ENCODE data around the gene NFX1.

The NFX1 gene

GRCh38 chr9:33290247-33291030, at the start of gene NFX1:
NFX1 (plus strand) TSS chr9:33290516; CDS start chr9:33290573, 57 bp downstream.
- peak; percentile 96 for DNase-seq (ENCODE audit: low spot score)

GRCh38 chr9:33241298-33241697, 49.0 kb upstream of the NFX1 start:
- no peak for DNase-seq (ENCODE audit: low spot score)

- DNase-seq (ENCODE audit: low spot score) = no peak
Observed at GRCh38 chr9:33242609-33243134, 47.6 kb upstream of the NFX1 start.

GRCh38 chr9:33244137-33244784, 46.1 kb upstream of the NFX1 start:
- DNase-seq (ENCODE audit: low spot score) = no peak

- DNase-seq (ENCODE audit: low spot score) = no peak
Observed at GRCh38 chr9:33245341-33245740, 45.0 kb upstream of the NFX1 start.

- no peak for DNase-seq (ENCODE audit: low spot score)
Observed at GRCh38 chr9:33246269-33246860, 44.0 kb upstream of the NFX1 start.

- DNase-seq (ENCODE audit: low spot score) = no peak
Observed at GRCh38 chr9:33248606-33249005, 41.7 kb upstream of the NFX1 start.

- no peak for DNase-seq (ENCODE audit: low spot score)
Observed at GRCh38 chr9:33249087-33249658, 41.1 kb upstream of the NFX1 start.

- DNase-seq (ENCODE audit: low spot score) = no peak
Observed at GRCh38 chr9:33249983-33250382, 40.3 kb upstream of the NFX1 start.

- no peak for DNase-seq (ENCODE audit: low spot score)
Observed at GRCh38 chr9:33250458-33250995, 39.8 kb upstream of the NFX1 start.

- no peak for DNase-seq (ENCODE audit: low spot score)
Observed at GRCh38 chr9:33254211-33254610, 36.1 kb upstream of the NFX1 start.

GRCh38 chr9:33255014-33255413, 35.3 kb upstream of the NFX1 start:
- no peak for DNase-seq (ENCODE audit: low spot score)

- no peak for DNase-seq (ENCODE audit: low spot score)
Observed at GRCh38 chr9:33255471-33255870, 34.8 kb upstream of the NFX1 start.

GRCh38 chr9:33256236-33256635, 34.1 kb upstream of the NFX1 start:
- DNase-seq (ENCODE audit: low spot score) = no peak

- DNase-seq (ENCODE audit: low spot score) = no peak
Observed at GRCh38 chr9:33257276-33257675, 33.0 kb upstream of the NFX1 start.

GRCh38 chr9:33260372-33260771, 29.9 kb upstream of the NFX1 start:
- no peak for DNase-seq (ENCODE audit: low spot score)

- DNase-seq (ENCODE audit: low spot score) = peak; percentile 20
Observed at GRCh38 chr9:33263131-33264002, 26.9 kb upstream of the NFX1 start.

GRCh38 chr9:33264003-33264472, 26.3 kb upstream of the NFX1 start:
- peak; percentile 49 for DNase-seq (ENCODE audit: low spot score)

GRCh38 chr9:33264473-33265177, 25.7 kb upstream of the NFX1 start, which contains the start of the genes BAG1 and CHMP5:
BAG1 (minus strand) TSS chr9:33264708.
CHMP5 (plus strand) TSS chr9:33265049; CDS start chr9:33265079, 30 bp downstream.
- DNase-seq (ENCODE audit: low spot score) = peak; percentile 100

GRCh38 chr9:33265211-33265865, 25.0 kb upstream of the NFX1 start:
- DNase-seq (ENCODE audit: low spot score) = peak; percentile 20
